A673 (cell line): ENCODE data around the gene LARGE1. TPM values are rescaled to one million over a fixed set of nuclear protein-coding genes. Genes with fewer than 3 reads are reported as not detected.

Source experiments
- BruUV-seq: library from RNA; stranded (reverse); fragments of 400-500 nt; replicated peaks from 2 replicates; lab custom pipeline; 2021; lab: Mats Ljungman, UMichigan
- CTCF ChIA-PET: fragments of 300-600 bp; sonication (Branson Sonifier 250); formaldehyde crosslinking; loops from one replicate; lab custom pipeline; 2022; ENCODE audit warnings: antibody characterized with exemption; lab: Charles Lee
- POLR2A ChIA-PET: fragments of 300-600 bp; sonication (Branson Sonifier 250); formaldehyde crosslinking; loops from one replicate; lab custom pipeline; 2022; ENCODE audit warnings: antibody characterized with exemption; ENCODE audit not compliant: low non-redundant PET; lab: Charles Lee
- DNase-seq: peaks from one replicate; pipeline ENCODE4 v3.0.0-alpha.2; 2015; ENCODE audit warnings: low spot score
- H3K27ac ChIP-seq: fragments of 200-600 bp; sonication (generic); 2 replicates; pipeline ENCODE4 v1.5.1; 2016; ENCODE audit warnings: mixed run types, low read depth, mild to moderate bottlenecking, mixed read lengths, antibody characterized with exemption, low read length; ENCODE audit not compliant: poor library complexity, severe bottlenecking
- H3K27me3 ChIP-seq: fragments of 200-600 bp; sonication (generic); replicated peaks from 2 replicates; pipeline ENCODE4 v1.6.1; 2017; ENCODE audit warnings: mixed run types, low read depth, mild to moderate bottlenecking, mixed read lengths, antibody characterized with exemption, low read length; ENCODE audit not compliant: insufficient read depth, poor library complexity
- H3K36me3 ChIP-seq: fragments of 200-600 bp; sonication (generic); 2 replicates; pipeline ENCODE4 v1.6.1; 2016; ENCODE audit warnings: mixed run types, mild to moderate bottlenecking, mixed read lengths, antibody characterized with exemption, low read length; ENCODE audit not compliant: insufficient read depth, poor library complexity, severe bottlenecking
- H3K4me1 ChIP-seq: fragments of 200-600 bp; sonication (generic); 2 replicates; pipeline ENCODE4 v1.6.1; 2017; ENCODE audit warnings: mixed run types, mild to moderate bottlenecking, mixed read lengths, antibody characterized with exemption, low read length; ENCODE audit not compliant: insufficient read depth, poor library complexity, severe bottlenecking
- H3K4me3 ChIP-seq: fragments of 200-600 bp; sonication (generic); 2 replicates; pipeline ENCODE4 v1.5.1; 2016; ENCODE audit warnings: low read depth, mixed run types, mild to moderate bottlenecking, mixed read lengths, low read length; ENCODE audit not compliant: poor library complexity, severe bottlenecking
- H3K9me3 ChIP-seq: fragments of 200-600 bp; sonication (generic); 2 replicates; pipeline ENCODE4 v1.6.1; 2016; ENCODE audit warnings: mixed run types, low read depth, mild to moderate bottlenecking, mixed read lengths, antibody characterized with exemption, low read length; ENCODE audit not compliant: poor library complexity, severe bottlenecking
- EZH2 ChIP-seq: fragments of 200-600 bp; sonication (generic); IDR thresholded peaks from 2 replicates; pipeline ENCODE4 v1.6.1; 2017; ENCODE audit warnings: borderline replicate concordance, low read depth, mild to moderate bottlenecking, mixed read lengths, antibody characterized with exemption, low read length; ENCODE audit not compliant: poor library complexity, severe bottlenecking
- intact Hi-C: fragments of 100-400 bp; cut with micrococcal nuclease; formaldehyde crosslinking; loops from one replicate; pipeline ENCODE4 v1.10.0; 2022; ENCODE audit not compliant: unreplicated experiment
- total RNA-seq: library from RNA; stranded (reverse); gene quantifications from 2 replicates; pipeline ENCODE4 v1.2.3, GENCODE V29; 2021
- TF ChIP-seq, protein P1 (sequence below): fragments of 300-800, 200-600 bp; sonication (generic); conservative IDR thresholded peaks from 2 replicates; pipeline ENCODE4 v1.5.1; 2017; ENCODE audit warnings: low read depth, mild to moderate bottlenecking, antibody characterized with exemption, low read length, moderate library complexity, mixed read lengths

LARGE1 gene
- total RNA-seq, 1 experiment from 2014 or later, result not detected

DNA sequence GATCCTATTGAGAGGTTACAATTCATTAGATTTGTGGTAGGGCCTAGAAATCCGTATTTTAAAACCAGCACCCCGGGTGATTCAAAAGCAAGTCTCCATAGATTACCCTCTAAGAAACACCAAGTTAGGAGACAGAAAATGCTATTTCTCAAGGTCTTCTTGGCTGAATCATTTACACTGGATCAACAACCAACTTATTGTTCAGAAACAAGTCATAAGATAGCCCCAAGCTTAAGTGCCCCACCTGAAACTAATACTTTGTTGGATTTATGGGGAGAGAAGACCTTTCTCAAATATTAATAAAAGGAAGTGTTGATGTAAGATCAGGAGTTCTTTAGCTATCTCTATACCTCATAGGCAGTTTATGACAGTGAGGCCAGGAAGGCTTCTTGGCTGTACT lies 345.2 kb downstream of the LARGE1 start:
- no TSS peak for BruUV-seq
- no peaks in the 10 kb centered on the region for H3K36me3 ChIP-seq
- no peak overlapping the region for H3K27ac ChIP-seq
- H3K9me3 ChIP-seq, result peaks cover 6% of the 10 kb centered on the region
- TF ChIP-seq, protein P1, sequence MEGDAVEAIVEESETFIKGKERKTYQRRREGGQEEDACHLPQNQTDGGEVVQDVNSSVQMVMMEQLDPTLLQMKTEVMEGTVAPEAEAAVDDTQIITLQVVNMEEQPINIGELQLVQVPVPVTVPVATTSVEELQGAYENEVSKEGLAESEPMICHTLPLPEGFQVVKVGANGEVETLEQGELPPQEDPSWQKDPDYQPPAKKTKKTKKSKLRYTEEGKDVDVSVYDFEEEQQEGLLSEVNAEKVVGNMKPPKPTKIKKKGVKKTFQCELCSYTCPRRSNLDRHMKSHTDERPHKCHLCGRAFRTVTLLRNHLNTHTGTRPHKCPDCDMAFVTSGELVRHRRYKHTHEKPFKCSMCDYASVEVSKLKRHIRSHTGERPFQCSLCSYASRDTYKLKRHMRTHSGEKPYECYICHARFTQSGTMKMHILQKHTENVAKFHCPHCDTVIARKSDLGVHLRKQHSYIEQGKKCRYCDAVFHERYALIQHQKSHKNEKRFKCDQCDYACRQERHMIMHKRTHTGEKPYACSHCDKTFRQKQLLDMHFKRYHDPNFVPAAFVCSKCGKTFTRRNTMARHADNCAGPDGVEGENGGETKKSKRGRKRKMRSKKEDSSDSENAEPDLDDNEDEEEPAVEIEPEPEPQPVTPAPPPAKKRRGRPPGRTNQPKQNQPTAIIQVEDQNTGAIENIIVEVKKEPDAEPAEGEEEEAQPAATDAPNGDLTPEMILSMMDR, result no peak
- no peak for TF ChIP-seq EZH2
- intact Hi-C loops, result no loop called here
- CTCF ChIA-PET, result no interaction called here
- no peaks in the 10 kb centered on the region for H3K27me3 ChIP-seq
- POLR2A ChIA-PET, result no interaction called here
- no peaks in the 10 kb centered on the region for H3K4me1 ChIP-seq
- no peak overlapping the region for H3K4me3 ChIP-seq
- no peak for DNase-seq

DNA sequence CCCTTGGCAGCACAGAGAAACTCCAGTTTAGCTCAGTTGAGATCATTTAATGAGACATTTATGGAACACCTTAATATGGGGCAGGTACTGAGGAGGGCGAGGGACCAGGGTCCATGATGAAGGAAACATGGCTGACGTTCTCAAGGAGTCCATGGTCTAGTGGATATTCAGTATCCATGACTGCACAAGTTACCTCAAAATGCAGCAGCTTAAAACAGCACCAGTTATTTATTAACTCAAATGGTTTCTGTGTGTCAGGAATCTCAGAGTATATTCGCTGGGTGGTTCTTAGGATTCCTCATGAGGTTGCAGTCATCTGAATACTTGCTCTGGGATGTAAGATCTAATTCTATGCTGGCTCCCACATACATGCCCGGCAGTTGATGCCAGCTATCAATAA lies 346.8 kb downstream of the LARGE1 start:
- no TSS peak for BruUV-seq
- intact Hi-C loops, result no loop called here
- Histone ChIP-seq H3K9me3 (peaks cover 6% of the 10 kb centered on the region), H3K4me3 (no peak overlapping the region), H3K36me3 (no peaks in the 10 kb centered on the region), H3K4me1 (no peaks in the 10 kb centered on the region), H3K27me3 (no peaks in the 10 kb centered on the region), H3K27ac (no peak overlapping the region)
- CTCF ChIA-PET, result no interaction called here
- TF ChIP-seq EZH2, result no peak
- TF ChIP-seq, protein P1, result no peak
- POLR2A ChIA-PET, result no interaction called here
- DNase-seq, result no peak

DNA sequence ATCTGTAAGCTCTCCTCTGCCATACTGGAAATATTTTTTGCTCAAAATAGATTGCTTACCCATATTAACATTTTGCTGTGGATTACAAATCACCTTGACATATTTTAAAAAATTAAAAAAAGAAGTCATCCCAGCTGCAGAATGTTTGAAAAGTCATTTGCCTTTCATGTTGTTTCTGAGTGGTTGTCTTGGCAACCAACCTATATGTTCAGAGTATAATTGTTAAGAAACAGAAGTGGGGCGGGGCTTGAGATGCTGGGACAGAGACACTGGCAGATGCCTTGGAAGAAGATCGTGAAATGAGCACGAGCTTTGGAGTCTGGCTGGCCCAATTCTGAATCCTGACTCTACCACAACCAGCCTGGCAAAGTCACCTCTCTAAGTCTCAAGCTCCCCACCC lies 348.2 kb downstream of the LARGE1 start:
- ChIA-PET CTCF (no interaction called here), POLR2A (no interaction called here)
- intact Hi-C loops, result no loop called here
- H3K27me3 ChIP-seq, result no peaks in the 10 kb centered on the region
- H3K9me3 ChIP-seq, result peaks cover 6% of the 10 kb centered on the region
- no peak overlapping the region for H3K27ac ChIP-seq
- no peak overlapping the region for H3K4me3 ChIP-seq
- TF ChIP-seq, protein P1, result no peak
- TF ChIP-seq EZH2, result no peak
- no peaks in the 10 kb centered on the region for H3K36me3 ChIP-seq
- no peaks in the 10 kb centered on the region for H3K4me1 ChIP-seq
- BruUV-seq, result no TSS peak
- no peak for DNase-seq
